Stimulated activated naive B cell treated with anti-CD40 and anti-IgM and Interleukin-4, amounts not matched to agents 10 μg/mL and 1 μg/mL and 100 μg/mL, for 72 hours (primary cell): ENCODE measurements around the gene FNDC10.
"Not testable (repeated sequence)": the region's sequence is repeated elsewhere in the genome, so short reads cannot be mapped to it uniquely, and the experiment has no call there.

Experiments used
- ATAC-seq, 2 donors: fragments of 150-1000 bp; cut with Tn5 transposase; replicated peaks; 2 replicates each; pipeline ENCODE4 v1.10.0; 2021; ENCODE audit warnings: moderate library complexity in 1 of 2
- DNase-seq: peaks from one replicate; pipeline ENCODE4 v3.0.0; 2021
- H3K27ac Mint-ChIP-seq: one replicate; pipeline ENCODE4 v1.8.0; 2022; ENCODE audit warnings: mild to moderate bottlenecking, mixed read lengths
- H3K27me3 Mint-ChIP-seq, 2 donors: one replicate each; pipeline ENCODE4 v1.8.0; 2022; ENCODE audit warnings: mixed read lengths in 2 of 2
- H3K36me3 Mint-ChIP-seq, 2 donors: one replicate each; pipeline ENCODE4 v1.8.0; 2022; ENCODE audit warnings: mixed read lengths in 2 of 2, mild to moderate bottlenecking in 1 of 2
- H3K4me1 Mint-ChIP-seq, 2 donors: one replicate each; pipeline ENCODE4 v1.8.0; 2022; ENCODE audit warnings: mixed read lengths in 2 of 2, mild to moderate bottlenecking in 1 of 2
- H3K4me3 Mint-ChIP-seq, 2 donors: one replicate each; pipeline ENCODE4 v1.8.0; 2022; ENCODE audit warnings: mild to moderate bottlenecking in 2 of 2, mixed read lengths in 2 of 2, moderate library complexity in 1 of 2
- H3K9me3 Mint-ChIP-seq, 2 donors: one replicate each; pipeline ENCODE4 v1.8.0; 2022; ENCODE audit warnings: mixed read lengths in 2 of 2, mild to moderate bottlenecking in 1 of 2

FNDC10 gene

GRCh38 chr1:1599935-1600860 lies at the start of gene FNDC10:
Gene FNDC10 (minus strand): TSS chr1:1600135. CDS start chr1:1600015, 120 bp downstream.
- no peaks in the 10 kb centered on the region for H3K9me3 Mint-ChIP-seq

GRCh38 chr1:1648265-1648664 lies 48.3 kb upstream of the FNDC10 start:
- not testable (repeated sequence) for H3K27ac Mint-ChIP-seq, H3K27me3 Mint-ChIP-seq, H3K9me3 Mint-ChIP-seq, ATAC-seq, DNase-seq, H3K4me3 Mint-ChIP-seq, H3K4me1 Mint-ChIP-seq
- H3K36me3 Mint-ChIP-seq, result peaks cover 47 to 61% of the 10 kb centered on the region in 2 donors

More at GRCh38 chr1:1599935-1600860, at the start of gene FNDC10:
- H3K27ac Mint-ChIP-seq, result peak within 1 kb of the TSS; percentile 77
- no peaks in the 10 kb centered on the region for H3K36me3 Mint-ChIP-seq
- peaks cover 20 to 33% of the 10 kb centered on the region in 2 donors for H3K4me1 Mint-ChIP-seq
- peak within 1 kb of the TSS; percentile 77 to 80 for H3K4me3 Mint-ChIP-seq
- H3K27me3 Mint-ChIP-seq, result peaks cover 6 to 19% of the 10 kb centered on the region in 2 donors
- ATAC-seq (peak; percentile 11 to 44), DNase-seq (no peak)

GRCh38 chr1:1647567-1648241 lies 47.8 kb upstream of the FNDC10 start:
- H3K36me3 Mint-ChIP-seq, result peaks cover 48 to 59% of the 10 kb centered on the region in 2 donors

GRCh38 chr1:1646326-1646725 lies 46.4 kb upstream of the FNDC10 start:
- H3K9me3 Mint-ChIP-seq, H3K27ac Mint-ChIP-seq, ATAC-seq, H3K4me3 Mint-ChIP-seq, H3K27me3 Mint-ChIP-seq, H3K4me1 Mint-ChIP-seq, DNase-seq: not testable (repeated sequence)
- peaks cover 39 to 45% of the 10 kb centered on the region in 2 donors for H3K36me3 Mint-ChIP-seq

More at GRCh38 chr1:1647567-1648241, 47.8 kb upstream of the FNDC10 start:
- not testable (repeated sequence) for DNase-seq, H3K27me3 Mint-ChIP-seq, H3K4me1 Mint-ChIP-seq, H3K9me3 Mint-ChIP-seq, ATAC-seq, H3K4me3 Mint-ChIP-seq, H3K27ac Mint-ChIP-seq

- not testable (repeated sequence) for H3K27me3 Mint-ChIP-seq, H3K4me3 Mint-ChIP-seq, H3K27ac Mint-ChIP-seq, DNase-seq, ATAC-seq, H3K4me1 Mint-ChIP-seq, H3K9me3 Mint-ChIP-seq
- peaks cover 9 to 11% of the 10 kb centered on the region in 2 donors for H3K36me3 Mint-ChIP-seq
These were observed 41.0 kb upstream of the FNDC10 start for GRCh38 chr1:1640711-1641461.

- not testable (repeated sequence) for H3K27me3 Mint-ChIP-seq
These were observed 40.1 kb upstream of the FNDC10 start for GRCh38 chr1:1640081-1640480.

GRCh38 chr1:1639368-1639767 lies 39.4 kb upstream of the FNDC10 start:
- H3K27me3 Mint-ChIP-seq, H3K36me3 Mint-ChIP-seq, H3K27ac Mint-ChIP-seq, H3K9me3 Mint-ChIP-seq, ATAC-seq, H3K4me1 Mint-ChIP-seq, DNase-seq, H3K4me3 Mint-ChIP-seq: not testable (repeated sequence)

More at GRCh38 chr1:1640081-1640480, 40.1 kb upstream of the FNDC10 start:
- not testable (repeated sequence) for DNase-seq, H3K4me3 Mint-ChIP-seq, H3K36me3 Mint-ChIP-seq, ATAC-seq, H3K4me1 Mint-ChIP-seq, H3K27ac Mint-ChIP-seq, H3K9me3 Mint-ChIP-seq

- H3K9me3 Mint-ChIP-seq, H3K4me1 Mint-ChIP-seq, H3K36me3 Mint-ChIP-seq, DNase-seq, ATAC-seq, H3K4me3 Mint-ChIP-seq, H3K27me3 Mint-ChIP-seq, H3K27ac Mint-ChIP-seq: not testable (repeated sequence)
These were observed 38.6 kb upstream of the FNDC10 start for GRCh38 chr1:1638528-1638927.

DNA sequence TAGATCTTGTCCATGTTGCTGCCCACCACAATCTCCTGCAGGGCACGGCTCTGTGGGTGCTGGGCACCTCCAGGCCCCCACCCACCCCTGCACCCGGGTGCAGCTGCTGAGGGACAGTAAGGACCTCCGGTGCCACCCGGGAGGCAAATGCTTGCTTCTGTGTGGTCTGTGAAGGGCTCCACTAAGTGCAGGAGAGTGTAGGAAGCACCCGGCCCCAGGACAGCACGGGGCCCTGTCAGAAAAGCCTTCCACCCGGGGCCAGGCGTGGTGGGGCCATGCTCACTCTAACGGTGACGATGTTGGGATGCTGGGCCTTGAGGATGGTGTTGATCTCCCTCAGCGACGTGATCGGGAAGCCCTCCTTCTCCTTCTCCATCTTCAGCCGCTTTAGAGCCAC lies 37.5 kb upstream of the FNDC10 start:
- not testable (repeated sequence) for H3K27ac Mint-ChIP-seq, H3K4me3 Mint-ChIP-seq, H3K9me3 Mint-ChIP-seq, DNase-seq, H3K4me1 Mint-ChIP-seq, H3K27me3 Mint-ChIP-seq, H3K36me3 Mint-ChIP-seq, ATAC-seq

DNA sequence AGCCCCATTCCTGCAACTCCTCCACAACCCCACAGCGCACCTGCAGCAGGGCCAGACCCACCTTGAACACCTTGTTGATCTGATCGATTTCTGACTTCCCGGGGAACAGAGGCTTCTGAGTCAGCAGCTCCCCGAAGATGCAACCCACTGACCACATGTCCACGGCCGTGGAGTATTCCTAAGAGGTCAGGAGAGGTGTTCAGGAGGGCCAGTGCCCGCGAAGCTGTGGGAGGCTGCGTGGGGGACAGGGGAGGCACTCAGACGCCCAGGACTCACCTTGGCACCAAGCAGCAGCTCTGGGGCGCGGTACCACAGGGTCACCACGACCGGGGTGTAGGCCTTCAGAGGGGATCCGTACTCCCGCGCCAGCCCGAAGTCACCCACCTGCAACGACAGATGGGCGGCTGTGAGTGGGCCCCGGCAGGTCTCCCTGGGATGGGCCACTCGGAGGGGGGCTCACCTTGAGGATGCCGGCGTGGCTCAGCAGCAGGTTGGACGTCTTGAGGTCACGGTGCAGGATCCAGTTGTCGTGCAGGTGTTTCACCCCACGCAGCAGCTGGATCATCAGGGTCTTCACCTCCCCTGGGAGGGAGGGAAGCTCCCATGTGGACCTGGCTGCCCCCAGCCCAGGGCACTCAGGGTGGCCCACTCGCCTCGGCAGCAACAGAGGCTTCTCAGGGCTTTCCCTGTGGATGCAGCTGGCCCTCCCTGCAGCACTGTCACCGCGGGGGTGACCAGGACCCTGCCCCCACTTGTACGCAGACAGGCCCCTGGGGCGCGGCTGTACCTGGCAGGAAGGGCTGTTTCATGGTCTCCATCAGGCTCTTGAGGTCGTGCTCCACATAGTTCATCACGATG lies 36.9 kb upstream of the FNDC10 start:
- H3K4me1 Mint-ChIP-seq, H3K4me3 Mint-ChIP-seq, H3K27ac Mint-ChIP-seq, DNase-seq, ATAC-seq, H3K9me3 Mint-ChIP-seq, H3K36me3 Mint-ChIP-seq, H3K27me3 Mint-ChIP-seq: not testable (repeated sequence)

- not testable (repeated sequence) for DNase-seq, H3K36me3 Mint-ChIP-seq, H3K27ac Mint-ChIP-seq, H3K9me3 Mint-ChIP-seq, ATAC-seq, H3K4me3 Mint-ChIP-seq, H3K4me1 Mint-ChIP-seq
- peaks cover 9 to 11% of the 10 kb centered on the region in 2 donors for H3K27me3 Mint-ChIP-seq
These were observed 34.7 kb upstream of the FNDC10 start for GRCh38 chr1:1634613-1635012.

GRCh38 chr1:1633409-1633808 lies 33.5 kb upstream of the FNDC10 start:
- not testable (repeated sequence) for H3K9me3 Mint-ChIP-seq, DNase-seq, ATAC-seq

DNA sequence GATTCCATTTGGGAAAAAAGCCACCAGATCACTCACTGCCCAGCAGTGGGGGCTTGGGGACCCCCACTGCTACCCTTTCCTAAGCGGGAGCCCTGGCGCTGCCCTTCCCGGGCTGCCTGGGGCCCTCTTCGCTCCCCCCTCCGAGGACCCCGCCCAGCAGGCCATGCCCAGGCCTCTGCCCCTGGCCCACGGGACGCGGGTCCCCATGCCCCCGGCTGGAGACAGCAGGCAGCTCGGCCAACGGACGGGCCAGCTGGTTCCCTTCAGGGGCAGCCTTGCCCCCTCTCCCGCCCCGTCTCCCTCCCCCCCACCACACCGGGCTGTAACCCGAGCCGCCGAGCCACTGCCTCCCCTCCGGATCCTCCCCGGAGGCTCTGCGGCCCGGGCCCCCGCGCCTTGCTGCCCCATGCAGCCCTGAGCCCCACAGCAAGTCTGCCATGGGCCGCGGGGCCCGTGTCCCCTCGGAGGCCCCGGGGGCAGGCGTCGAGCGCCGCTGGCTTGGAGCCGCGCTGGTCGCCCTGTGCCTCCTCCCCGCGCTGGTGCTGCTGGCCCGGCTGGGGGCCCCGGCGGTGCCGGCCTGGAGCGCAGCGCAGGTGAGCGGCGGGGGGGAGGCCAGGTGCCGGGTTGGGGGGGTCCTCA lies 32.0 kb upstream of the FNDC10 start, which contains the start of gene MMP23B:
Gene MMP23B (plus strand): TSS at position 392 of the 639 bp plus-strand sequence. CDS start 46 bp downstream, at position 438.
- H3K4me3 Mint-ChIP-seq, result peak within 1 kb of the TSS; percentile 41 to 55
- ATAC-seq, result no peak
- H3K27me3 Mint-ChIP-seq, result peaks cover 9 to 11% of the 10 kb centered on the region in 2 donors
- H3K9me3 Mint-ChIP-seq, result peaks cover 0 to 2% of the 10 kb centered on the region in 2 donors
- no peak for DNase-seq
- H3K36me3 Mint-ChIP-seq, result peaks cover 4 to 8% of the 10 kb centered on the region in 2 donors
- peaks cover 4 to 5% of the 10 kb centered on the region in 2 donors for H3K4me1 Mint-ChIP-seq
- H3K27ac Mint-ChIP-seq, result peak within 1 kb of the TSS; percentile 91

More at GRCh38 chr1:1633409-1633808, 33.5 kb upstream of the FNDC10 start:
- H3K27ac Mint-ChIP-seq, H3K4me3 Mint-ChIP-seq, H3K36me3 Mint-ChIP-seq, H3K4me1 Mint-ChIP-seq: not testable (repeated sequence)
- peaks cover 9 to 11% of the 10 kb centered on the region in 2 donors for H3K27me3 Mint-ChIP-seq
